K562 (cell line): ENCODE results near the gene ERP29. TPM values are rescaled to one million over a fixed set of nuclear protein-coding genes. Genes with fewer than 3 reads are reported as not detected.
A peak's percentile ranks its signal among the peaks of the same experiment; 100 is the strongest.

Experiments
- ATAC-seq: fragments of 200-7000 bp; cut with Tn5 transposase; 3 replicates; pipeline ENCODE4 v1.9.1; 2020; ENCODE audit warnings: moderate library complexity
- BruUV-seq: library from RNA; stranded (reverse); fragments of 400-500 nt; replicated peaks from 2 replicates; lab custom pipeline; 2021; lab: Mats Ljungman, UMichigan
- CTCF ChIA-PET: fragments of 300-600 bp; formaldehyde crosslinking; extraction: SDS; loops from one replicate; lab custom pipeline; 2021; ENCODE audit warnings: low intra/inter-chr PET ratio; lab: Yijun Ruan, JAX
- POLR2A ChIA-PET: fragments of 300-600, 350-650 bp; sonication (Branson Sonifier 250); formaldehyde crosslinking; extraction: SDS; loops from one replicate; lab custom pipeline; 2021; ENCODE audit warnings: antibody characterized with exemption, inconsistent platforms; lab: Yijun Ruan, JAX
- DNase-seq, 4 experiments: peaks; one replicate each; pipeline versions ENCODE4 v3.0.0 to v3.0.0-alpha.2; 2011 to 2018; ENCODE audit warnings: low spot score in 3 of 4, mixed read lengths in 3 of 4; ENCODE audit errors: extremely low read depth in 1 of 4
- FAIRE-seq: peaks from 2 replicates; lab custom pipeline; 2011; peaks lifted over from hg19 to GRCh38; lab: Jason Lieb, UNC
- H2AFZ ChIP-seq: 2 replicates; pipeline ENCODE4 v1.6.0; 2011; ENCODE audit warnings: low read depth, low read length, control low read depth, inconsistent platforms
- H3K27ac ChIP-seq: fragments of 200-600 bp; 3 replicates; pipeline ENCODE4 v1.8.0; 2011; ENCODE audit warnings: low read depth, mild to moderate bottlenecking, control low read depth, inconsistent platforms, low read length, moderate library complexity, mixed read lengths; ENCODE audit errors: extremely low read depth
- H3K27me3 ChIP-seq, 2 experiments: fragments of 300-600 bp in 1 of 2; 2 replicates in 1 of 2; 3 replicates in 1 of 2; pipeline versions ENCODE4 v1.6.0 to v1.8.0; 2011; ENCODE audit warnings: inconsistent platforms in 2 of 2, low read length in 2 of 2, mild to moderate bottlenecking in 1 of 2, mixed read lengths in 1 of 2, moderate library complexity in 1 of 2; ENCODE audit not compliant: control insufficient read depth in 2 of 2, insufficient read depth in 2 of 2
- H3K36me3 ChIP-seq: fragments of 300-600 bp; 3 replicates; pipeline ENCODE4 v1.8.0; 2011; ENCODE audit warnings: mild to moderate bottlenecking, low read length, inconsistent platforms; ENCODE audit not compliant: control insufficient read depth, insufficient read depth
- H3K4me1 ChIP-seq, 2 experiments: fragments of 200-600 bp in 1 of 2; replicated peaks in 1 of 2; 2 replicates in 1 of 2; 3 replicates in 1 of 2; pipeline versions ENCODE4 v1.5.1 to v1.8.0; 2011; ENCODE audit warnings: inconsistent platforms in 2 of 2, low read length in 2 of 2, mild to moderate bottlenecking in 1 of 2, mixed read lengths in 1 of 2, moderate library complexity in 1 of 2; ENCODE audit not compliant: control insufficient read depth in 2 of 2, insufficient read depth in 2 of 2
- H3K4me2 ChIP-seq: 2 replicates; pipeline ENCODE4 v1.6.1; 2011; ENCODE audit warnings: low read length, control low read depth, inconsistent platforms, mixed read lengths; ENCODE audit not compliant: insufficient read depth
- H3K4me3 ChIP-seq: fragments of 200-600 bp; sonication (generic), shearing (Covaris generic); 2 replicates; pipeline ENCODE4 v1.5.1; 2016; ENCODE audit warnings: control low read depth, inconsistent platforms
- H3K79me2 ChIP-seq: fragments of 200-600 bp; 3 replicates; pipeline ENCODE4 v1.8.0; 2011; ENCODE audit warnings: low read length, inconsistent platforms; ENCODE audit not compliant: control insufficient read depth, insufficient read depth
- H3K9ac ChIP-seq, 2 experiments: 2 replicates each; pipeline versions ENCODE4 v1.6.0 to v1.6.1; 2011; ENCODE audit warnings: low read depth in 2 of 2, low read length in 2 of 2, control low read depth in 1 of 2, inconsistent platforms in 1 of 2, mild to moderate bottlenecking in 1 of 2, mixed read lengths in 1 of 2; ENCODE audit not compliant: insufficient read depth in 1 of 2
- H3K9me1 ChIP-seq: one replicate; pipeline ENCODE4 v1.6.0; 2011; ENCODE audit warnings: inconsistent platforms, mild to moderate bottlenecking, low read length, moderate library complexity; ENCODE audit not compliant: control insufficient read depth, insufficient read depth
- H3K9me3 ChIP-seq: replicated peaks from 2 replicates; pipeline ENCODE4 v1.5.1; 2011; ENCODE audit warnings: low read depth, low read length, inconsistent platforms; ENCODE audit not compliant: control insufficient read depth, insufficient read depth
- H4K20me1 ChIP-seq: replicated peaks from 2 replicates; pipeline ENCODE4 v1.6.1; 2011; ENCODE audit warnings: low read length, inconsistent platforms, mixed read lengths; ENCODE audit not compliant: control insufficient read depth, insufficient read depth
- C11orf30 ChIP-seq: fragments of 450-650 bp; IDR thresholded peaks from 2 replicates; pipeline ENCODE4 v1.6.1; 2016; ENCODE audit warnings: low read depth, mild to moderate bottlenecking
- CBFA2T3 ChIP-seq: fragments of 450-650 bp; IDR thresholded peaks from 2 replicates; pipeline ENCODE4 v1.6.1; 2017
- CTCFL ChIP-seq: IDR thresholded peaks from 2 replicates; pipeline ENCODE4 v1.6.1; 2011; ENCODE audit warnings: borderline replicate concordance, low read depth, mild to moderate bottlenecking, moderate library complexity, low read length; ENCODE audit not compliant: insufficient read depth, poor library complexity, severe bottlenecking
- CXXC5 ChIP-seq: fragments of 250-450 bp; sonication (Bioruptor Pico); IDR thresholded peaks from 2 replicates; pipeline ENCODE4 v1.8.0; 2022; ENCODE audit warnings: inconsistent platforms, mild to moderate bottlenecking, moderate library complexity
- DPF2 ChIP-seq: fragments of 450-650 bp; IDR thresholded peaks from 2 replicates; pipeline ENCODE4 v1.6.1; 2016
- ELK1 ChIP-seq: sonication (generic); formaldehyde crosslinking; IDR thresholded peaks from 2 replicates; pipeline ENCODE4 v1.8.1; 2022; ENCODE audit warnings: missing genetic modification reagents
- MEIS2 ChIP-seq: fragments of 450-650 bp; IDR thresholded peaks from 2 replicates; pipeline ENCODE4 v1.6.1; 2014; ENCODE audit warnings: mild to moderate bottlenecking; ENCODE audit not compliant: partially characterized antibody
- PPARD ChIP-seq: fragments of 250-450 bp; sonication (Bioruptor Pico); IDR thresholded peaks from 2 replicates; pipeline ENCODE4 v1.8.0; 2022; ENCODE audit warnings: inconsistent platforms, mild to moderate bottlenecking, moderate library complexity
- PYGO2 ChIP-seq: fragments of 450-650 bp; IDR thresholded peaks from 2 replicates; pipeline ENCODE4 v1.6.1; 2016; ENCODE audit warnings: mild to moderate bottlenecking, missing genetic modification characterization, moderate library complexity, missing compliant biosample characterization
- RBM22 ChIP-seq: fragments of 200-400 bp; formaldehyde crosslinking; IDR thresholded peaks from 2 replicates; pipeline ENCODE4 v1.6.1; 2018; ENCODE audit warnings: low read length, low read depth; ENCODE audit not compliant: poor library complexity, severe bottlenecking
- SMAD4 ChIP-seq: fragments of 250-450 bp; sonication (Bioruptor Pico); conservative IDR thresholded peaks from 2 replicates; pipeline ENCODE4 v1.8.0; 2021; ENCODE audit warnings: inconsistent platforms, mild to moderate bottlenecking, moderate library complexity
- SMARCC2 ChIP-seq: fragments of 450-650 bp; IDR thresholded peaks from 2 replicates; pipeline ENCODE4 v1.6.1; 2017; ENCODE audit warnings: antibody characterized with exemption, moderate library complexity, mild to moderate bottlenecking, low read depth
- SOX6 ChIP-seq: fragments of 450-650 bp; IDR thresholded peaks from 2 replicates; pipeline ENCODE4 v1.6.1; 2014; ENCODE audit warnings: mild to moderate bottlenecking
- SP1 ChIP-seq: sonication (generic); formaldehyde crosslinking; IDR thresholded peaks from 2 replicates; pipeline ENCODE4 v1.8.1; 2022; ENCODE audit warnings: mild to moderate bottlenecking, missing genetic modification reagents
- SP2 ChIP-seq: IDR thresholded peaks from 2 replicates; pipeline ENCODE4 v1.6.1; 2011; ENCODE audit warnings: mild to moderate bottlenecking, low read depth, low read length, moderate library complexity; ENCODE audit not compliant: poor library complexity, severe bottlenecking; ENCODE audit errors: extremely low read depth
- TCF3 ChIP-seq: sonication (generic); formaldehyde crosslinking; IDR thresholded peaks from 2 replicates; pipeline ENCODE4 v1.4.0; 2020; ENCODE audit warnings: mild to moderate bottlenecking, missing genetic modification reagents
- TEAD4 ChIP-seq, 2 experiments: sonication (generic) in 1 of 2; formaldehyde crosslinking in 1 of 2; IDR thresholded peaks; 2 replicates each; pipeline versions ENCODE4 v1.6.1 to v1.8.0; 2012 to 2022; ENCODE audit warnings: borderline replicate concordance in 1 of 2, inconsistent platforms in 1 of 2, low read length in 1 of 2, mild to moderate bottlenecking in 1 of 2, missing genetic modification reagents in 1 of 2
- ZNF134 ChIP-seq: fragments of 250-450 bp; sonication (Bioruptor Pico); conservative IDR thresholded peaks from 2 replicates; pipeline ENCODE4 v1.4.0; 2020
- ZNF316 ChIP-seq: fragments of 450-650 bp; IDR thresholded peaks from 2 replicates; pipeline ENCODE4 v1.6.1; 2016
- ZNF511 ChIP-seq: sonication (generic); formaldehyde crosslinking; IDR thresholded peaks from 2 replicates; pipeline ENCODE4 v1.8.0; 2022; ENCODE audit warnings: mild to moderate bottlenecking, missing genetic modification reagents
- ZNF644 ChIP-seq: fragments of 200-800 bp; sonication (Bioruptor generic); IDR thresholded peaks from 2 replicates; pipeline ENCODE4 v1.6.1; 2016; ENCODE audit warnings: low read depth, missing genetic modification characterization, missing compliant biosample characterization
- in situ Hi-C: fragments of 300-500 bp; cut with MboI; formaldehyde crosslinking; loops from 4 replicates; pipeline ENCODE4 v1.15.0; 2018; ENCODE audit warnings: inconsistent platforms, mixed read lengths
- intact Hi-C: fragments of 100-400 bp; cut with micrococcal nuclease; formaldehyde crosslinking; loops from 2 replicates; pipeline ENCODE4 v1.14.2; 2022
- polyA plus RNA-seq, 8 experiments: library from polyadenylated mRNA; depleted of rRNA in 4 of 8; stranded (reverse) in 5 of 8; unstranded in 3 of 8; fragments of >200 nt; fragmentation: Nextera tagmentation in 2 of 8; fragmentation: Illumina TruSeq in 1 of 8; extraction: Ambion mirVana in 2 of 8; extraction: Trizol in 1 of 8; gene quantifications; 2 replicates each; pipeline versions ENCODE4 v1.2.1 to v1.2.3, GENCODE V29; 2011 to 2014; ENCODE audit warnings: inconsistent platforms in 1 of 8, missing spikeins in 1 of 8
- total RNA-seq, 7 experiments: library from RNA; depleted of rRNA in 6 of 7; stranded (reverse); fragments of >200 nt in 6 of 7; fragmentation: Illumina TruSeq in 2 of 7; extraction: Trizol in 2 of 7; gene quantifications; 2 replicates each; pipeline versions ENCODE4 v1.2.1 to v1.2.3, GENCODE V29; 2011 to 2021; ENCODE audit warnings: low replicate concordance in 1 of 7

Gene ERP29
- total and polyA plus RNA-seq, 9 of the 15 experiments (the other 6 are each of a cell fraction or from before 2014, with no cell fraction given), result 42.4 to 146 (median 111) TPM

- Histone ChIP-seq H3K36me3 (no peaks in the 10 kb centered on the region; the same call in 2 of the 3 replicates), H3K4me3 (no peak overlapping the region), H3K79me2 (no peaks in the 10 kb centered on the region), H3K27me3 (no peaks in the 10 kb centered on the region), H4K20me1 (no peaks in the 10 kb centered on the region), H3K9me3 (no peaks in the 10 kb centered on the region), H3K9ac (no peak overlapping the region), H2AFZ (peak overlapping the region; percentile 41; the same call in 1 of the 2 replicates), H3K4me2 (no peak overlapping the region), H3K27ac (peak overlapping the region; percentile 67), H3K4me1 (peaks cover 29 to 32% of the 10 kb centered on the region in 2 experiments), H3K9me1 (no peaks in the 10 kb centered on the region)
- in situ Hi-C loops, result no loop called here
- ChIA-PET POLR2A (interaction anchor here (1.0 kb wide), 1 partner anchor 17 kb away, joined by 3 read pairs; no protein-coding TSS in a partner anchor), CTCF (no interaction called here)
- ATAC-seq (peak; percentile 40), DNase-seq (peak in 1 of 4 experiments; percentile 54), FAIRE-seq (no peak)
- intact Hi-C loops, result loop anchor here (5.0 kb wide), 1 partner anchor 34 kb away; the partner anchor contains the start of genes ERP29 and TMEM116
- BruUV-seq, result no TSS peak
- TF ChIP-seq TEAD4 (IDR thresholded peaks at IDR 0.05; ENCODE audit: low read length) (peak; percentile 69), TEAD4 (CRISPR knock-in tag; IDR thresholded peaks at IDR 0.05; ENCODE audit: borderline replicate concordance) (no peak), C11orf30 (0 out of 2 replicates have a peak, but pooled peaks have one; percentile 4), ZNF316 (0 out of 2 replicates have a peak, but pooled peaks have one; percentile 2), SOX6 (peak; percentile 94), SP1 (CRISPR knock-in tag) (no peak), ELK1 (CRISPR knock-in tag) (no peak), CTCFL (no peak), PYGO2 (tag) (no peak), CXXC5 (peak; percentile 19; the same call in 1 of the 2 replicates), DPF2 (peak; percentile 44; the same call in 1 of the 2 replicates), ZNF644 (0 out of 2 replicates have a peak, but pooled peaks have one; percentile 25), PPARD (no peak), RBM22 (no peak), SP2 (no peak), ZNF134 (0 out of 2 replicates have a peak, but pooled peaks have one; percentile 21), TCF3 (CRISPR knock-in tag) (peak; percentile 43; the same call in 1 of the 2 replicates), CBFA2T3 (peak; percentile 61), SMAD4 (CRISPR knock-in tag) (0 out of 2 replicates have a peak, but pooled peaks have one; percentile 20), SMARCC2 (peak; percentile 53; the same call in 1 of the 2 replicates), ZNF511 (CRISPR knock-in tag) (no peak), MEIS2 (peak; percentile 25)
Measured at GRCh38 chr12:111978545-111978944, 34.7 kb upstream of the ERP29 start.
